ENCODE measurements around the gene VPS18. TPM values are rescaled to one million over a fixed set of nuclear protein-coding genes. Genes with fewer than 3 reads are reported as not detected.

VPS18 gene, protein sequence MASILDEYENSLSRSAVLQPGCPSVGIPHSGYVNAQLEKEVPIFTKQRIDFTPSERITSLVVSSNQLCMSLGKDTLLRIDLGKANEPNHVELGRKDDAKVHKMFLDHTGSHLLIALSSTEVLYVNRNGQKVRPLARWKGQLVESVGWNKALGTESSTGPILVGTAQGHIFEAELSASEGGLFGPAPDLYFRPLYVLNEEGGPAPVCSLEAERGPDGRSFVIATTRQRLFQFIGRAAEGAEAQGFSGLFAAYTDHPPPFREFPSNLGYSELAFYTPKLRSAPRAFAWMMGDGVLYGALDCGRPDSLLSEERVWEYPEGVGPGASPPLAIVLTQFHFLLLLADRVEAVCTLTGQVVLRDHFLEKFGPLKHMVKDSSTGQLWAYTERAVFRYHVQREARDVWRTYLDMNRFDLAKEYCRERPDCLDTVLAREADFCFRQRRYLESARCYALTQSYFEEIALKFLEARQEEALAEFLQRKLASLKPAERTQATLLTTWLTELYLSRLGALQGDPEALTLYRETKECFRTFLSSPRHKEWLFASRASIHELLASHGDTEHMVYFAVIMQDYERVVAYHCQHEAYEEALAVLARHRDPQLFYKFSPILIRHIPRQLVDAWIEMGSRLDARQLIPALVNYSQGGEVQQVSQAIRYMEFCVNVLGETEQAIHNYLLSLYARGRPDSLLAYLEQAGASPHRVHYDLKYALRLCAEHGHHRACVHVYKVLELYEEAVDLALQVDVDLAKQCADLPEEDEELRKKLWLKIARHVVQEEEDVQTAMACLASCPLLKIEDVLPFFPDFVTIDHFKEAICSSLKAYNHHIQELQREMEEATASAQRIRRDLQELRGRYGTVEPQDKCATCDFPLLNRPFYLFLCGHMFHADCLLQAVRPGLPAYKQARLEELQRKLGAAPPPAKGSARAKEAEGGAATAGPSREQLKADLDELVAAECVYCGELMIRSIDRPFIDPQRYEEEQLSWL
- total RNA-seq: 10 to 100 TPM; 10.7 to 12.1 TPM

DNA sequence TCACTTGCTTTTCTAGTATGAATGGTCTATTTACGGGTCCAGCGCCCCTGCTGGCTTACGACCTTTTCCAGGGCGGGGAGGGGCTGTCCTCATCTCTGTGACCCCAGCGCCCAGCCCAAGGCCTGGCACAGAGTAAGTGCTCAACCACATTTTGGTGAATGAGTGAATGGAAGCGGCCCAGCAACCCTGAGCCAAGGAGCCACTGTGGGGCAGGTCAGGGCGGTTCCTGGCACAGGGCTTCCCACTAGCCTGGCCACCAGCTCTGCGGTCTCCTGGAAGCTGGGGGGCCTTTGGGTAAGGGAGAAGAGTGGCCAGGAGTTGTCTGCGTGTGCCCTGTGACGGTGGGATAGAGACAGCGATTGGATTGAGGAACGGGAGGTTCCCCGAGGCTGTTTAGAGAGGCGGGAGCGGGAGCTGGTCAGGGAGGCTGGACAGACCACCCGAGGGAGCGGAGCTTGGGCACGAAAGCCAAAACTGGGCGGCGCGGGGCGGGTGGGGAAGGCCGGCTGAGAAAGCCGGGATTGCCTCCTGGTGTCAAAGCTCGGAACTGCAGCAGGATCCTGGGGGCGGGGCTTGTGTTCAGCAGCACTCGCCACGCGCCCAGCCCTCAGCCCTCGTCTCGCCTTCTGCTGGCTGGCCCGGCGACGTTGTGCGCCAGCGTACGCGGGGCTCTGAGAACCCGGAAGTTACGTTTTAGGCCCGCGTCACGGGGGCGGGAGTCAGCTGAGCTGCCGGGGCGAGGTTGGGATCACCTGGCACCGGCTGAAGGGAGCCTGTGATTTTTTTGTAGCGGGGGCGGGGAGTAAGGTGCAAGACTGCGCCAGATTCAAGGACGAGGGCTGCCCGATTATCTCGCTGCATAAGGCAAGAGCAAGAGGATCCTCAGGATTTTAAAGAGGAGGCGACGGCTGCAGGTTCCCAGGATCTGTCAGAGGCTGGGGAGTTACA is at the start of gene VPS18:
Gene VPS18, plus strand, starts transcription at position 718 of the 948 bp plus-strand sequence. CDS start 319 bp downstream, outside the sequence.
- Mint-ChIP-seq H3K27me3 (ENCODE audit: low read depth) (peaks cover 6% of the 10 kb centered on the region), H3K4me3 (peak within 1 kb of the TSS; percentile 96 to 98), H3K27ac (peak within 1 kb of the TSS; percentile 94), H3K9me3 (no peaks in the 10 kb centered on the region), H3K36me3 (ENCODE audit: insufficient read depth in 2 of 2) (peaks cover 5 to 10% of the 10 kb centered on the region in 2 donors), H3K4me1 (ENCODE audit: low read depth) (peaks cover 41% of the 10 kb centered on the region)
- DNase-seq (peak; percentile 98 to 100), ATAC-seq (replicated peaks in 1 of 2) (peak; percentile 98 to 99)

DNA sequence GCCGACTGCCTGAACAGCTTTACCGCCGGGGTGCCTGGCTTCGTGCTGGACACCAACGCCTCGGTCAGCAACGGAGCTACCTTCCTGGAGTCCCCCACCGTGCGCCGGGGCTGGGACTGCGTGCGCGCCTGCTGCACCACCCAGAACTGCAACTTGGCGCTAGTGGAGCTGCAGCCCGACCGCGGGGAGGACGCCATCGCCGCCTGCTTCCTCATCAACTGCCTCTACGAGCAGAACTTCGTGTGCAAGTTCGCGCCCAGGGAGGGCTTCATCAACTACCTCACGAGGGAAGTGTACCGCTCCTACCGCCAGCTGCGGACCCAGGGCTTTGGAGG is 49.6 kb upstream of the VPS18 start:
- peak; percentile 51 to 54 for ATAC-seq (replicated peaks in 1 of 2)
- DNase-seq: peak; percentile 60 to 64
- Mint-ChIP-seq H3K36me3 (ENCODE audit: insufficient read depth in 2 of 2) (peaks cover 2 to 3% of the 10 kb centered on the region in 2 donors), H3K27me3 (ENCODE audit: low read depth) (peaks cover 14% of the 10 kb centered on the region), H3K4me3 (peak overlapping the region; percentile 92 to 93), H3K4me1 (ENCODE audit: low read depth) (peaks cover 37% of the 10 kb centered on the region), H3K27ac (no peak overlapping the region), H3K9me3 (no peaks in the 10 kb centered on the region)

DNA sequence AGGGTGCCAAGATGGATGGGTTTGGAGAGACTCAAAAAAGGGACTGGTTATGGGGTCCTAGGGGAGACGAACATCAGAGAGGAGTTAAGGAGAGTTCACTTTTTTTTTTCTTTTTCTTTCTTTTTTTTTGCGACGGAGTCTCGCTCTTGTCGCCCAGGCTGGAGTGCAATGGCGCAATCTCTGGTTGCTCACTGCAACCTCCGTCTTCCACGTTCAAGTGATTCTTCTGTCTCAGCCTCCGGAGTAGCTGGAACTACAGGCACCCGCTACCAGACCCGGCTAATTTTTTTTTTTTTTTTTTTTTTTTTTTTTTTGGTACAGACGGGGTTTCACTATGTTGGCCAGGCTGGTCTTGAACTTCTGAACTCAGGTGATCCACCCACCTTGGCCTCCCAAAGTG is 49.2 kb upstream of the VPS18 start:
- Mint-ChIP-seq H3K9me3 (no peaks in the 10 kb centered on the region), H3K27me3 (ENCODE audit: low read depth) (peaks cover 14% of the 10 kb centered on the region), H3K27ac (no peak overlapping the region), H3K4me3 (peak overlapping the region; percentile 92 to 93), H3K4me1 (ENCODE audit: low read depth) (peaks cover 37% of the 10 kb centered on the region), H3K36me3 (ENCODE audit: insufficient read depth in 2 of 2) (peaks cover 2 to 3% of the 10 kb centered on the region in 2 donors)
- DNase-seq (no peak), ATAC-seq (replicated peaks in 1 of 2) (no peak)

DNA sequence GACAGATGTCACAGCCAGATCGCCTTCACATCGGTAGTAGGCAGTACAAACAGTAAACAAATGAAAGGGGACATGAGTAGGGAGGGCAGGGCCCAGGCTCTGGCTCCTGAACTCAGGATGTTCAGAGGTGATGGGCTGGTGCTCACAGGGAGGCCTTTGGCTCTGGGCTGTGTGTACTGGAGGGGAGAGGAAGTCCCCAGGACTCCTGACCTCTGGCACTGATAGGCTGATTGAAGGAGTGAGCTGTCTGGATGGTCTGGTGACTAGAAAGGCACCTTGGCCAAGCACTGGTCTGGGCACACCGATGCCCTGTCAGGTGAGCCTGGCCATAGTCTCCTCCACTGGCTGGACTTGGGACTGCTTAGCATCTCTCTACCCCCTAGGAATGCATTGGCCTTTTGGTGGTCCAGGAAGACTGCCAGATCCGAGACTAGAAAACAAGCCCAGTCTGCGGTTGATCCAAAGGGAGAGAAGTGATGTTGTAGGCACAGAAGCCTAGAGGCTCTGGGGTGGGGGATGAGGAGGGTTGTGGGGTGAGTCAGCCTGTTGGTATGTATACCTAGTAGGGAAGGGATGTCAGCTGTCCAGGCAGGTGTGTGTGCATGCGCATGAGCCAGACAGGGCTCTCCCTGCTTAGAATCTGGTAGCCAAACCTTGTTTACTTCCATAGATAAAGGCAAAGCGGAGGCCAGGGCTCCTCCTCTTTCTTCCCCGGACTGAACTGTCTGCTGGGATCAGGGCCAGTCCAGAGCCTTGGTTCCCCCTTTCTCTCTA is 48.6 kb upstream of the VPS18 start:
- Mint-ChIP-seq H3K4me1 (ENCODE audit: low read depth) (peaks cover 37% of the 10 kb centered on the region), H3K27ac (no peak overlapping the region), H3K27me3 (ENCODE audit: low read depth) (peaks cover 14% of the 10 kb centered on the region), H3K36me3 (ENCODE audit: insufficient read depth in 2 of 2) (peaks cover 2 to 3% of the 10 kb centered on the region in 2 donors), H3K9me3 (no peaks in the 10 kb centered on the region), H3K4me3 (peak overlapping the region; percentile 30 to 92)
- no peak for ATAC-seq (replicated peaks in 1 of 2)
- DNase-seq: no peak

DNA sequence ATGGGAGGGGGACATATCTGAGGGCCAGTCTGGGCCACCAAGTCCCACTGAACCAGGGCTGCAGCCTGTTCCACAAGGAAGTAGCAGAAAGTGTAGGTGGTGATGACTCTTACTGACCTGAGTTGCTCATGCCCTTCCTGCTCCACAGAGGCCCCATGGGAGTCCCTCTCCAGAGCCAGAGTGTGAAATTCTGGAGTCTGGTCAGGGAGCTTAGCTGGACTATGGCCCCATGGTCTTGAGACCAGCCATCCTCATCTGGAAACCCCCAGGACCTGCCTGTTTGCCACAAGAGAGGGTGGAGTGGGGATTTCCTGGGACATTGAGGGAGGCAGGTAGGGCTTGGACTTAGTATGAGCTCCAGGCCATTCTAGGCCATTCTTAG is 47.4 kb upstream of the VPS18 start:
- ATAC-seq (replicated peaks in 1 of 2): no peak
- peaks cover 14% of the 10 kb centered on the region for H3K27me3 Mint-ChIP-seq (ENCODE audit: low read depth)
- peak overlapping the region in 1 of 2 donors; percentile 17 for H3K4me3 Mint-ChIP-seq
- H3K27ac Mint-ChIP-seq: no peak overlapping the region
- H3K4me1 Mint-ChIP-seq (ENCODE audit: low read depth): peaks cover 37% of the 10 kb centered on the region
- DNase-seq: no peak
- no peaks in the 10 kb centered on the region for H3K9me3 Mint-ChIP-seq
- H3K36me3 Mint-ChIP-seq (ENCODE audit: insufficient read depth in 2 of 2): peaks cover 2 to 3% of the 10 kb centered on the region in 2 donors

DNA sequence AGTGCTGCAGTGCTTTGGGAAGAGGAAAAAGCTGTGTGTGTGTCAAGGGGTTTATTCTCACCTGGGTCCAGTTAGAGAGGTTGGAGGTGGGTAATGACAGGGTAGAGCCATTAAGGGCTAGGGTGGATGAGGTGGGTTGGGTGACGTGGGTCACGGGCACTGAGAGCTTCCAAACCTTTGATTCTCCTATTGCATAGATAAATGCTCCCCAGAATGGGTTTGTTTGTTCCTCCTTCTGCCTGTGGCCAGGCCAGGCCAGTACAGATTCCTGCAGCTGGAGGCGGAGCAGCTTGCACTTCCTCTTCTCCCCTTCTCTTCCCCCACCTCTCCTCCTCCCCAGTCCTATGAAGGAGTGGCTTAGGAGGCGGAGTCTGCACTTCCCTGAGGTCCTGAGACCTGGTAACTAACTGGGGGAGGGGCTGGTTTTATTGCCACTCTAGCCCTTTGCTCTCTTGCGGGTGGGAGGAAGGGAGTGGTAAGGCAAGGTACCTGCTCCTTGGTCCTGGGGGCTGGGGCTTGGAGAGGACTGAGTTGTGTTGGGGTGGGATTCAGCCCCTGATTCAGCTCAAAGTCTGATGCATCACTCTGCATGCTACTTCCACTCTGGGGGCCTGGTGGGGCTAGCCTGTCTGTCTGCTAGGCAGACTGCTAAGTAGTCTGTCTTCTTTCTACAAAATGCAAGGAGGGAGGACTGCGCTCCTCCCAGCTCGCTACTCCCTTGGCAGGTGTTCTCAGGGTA is 46.9 kb upstream of the VPS18 start:
- H3K27ac Mint-ChIP-seq: no peak overlapping the region
- H3K4me3 Mint-ChIP-seq: peak overlapping the region in 1 of 2 donors; percentile 17
- peaks cover 2 to 3% of the 10 kb centered on the region in 2 donors for H3K36me3 Mint-ChIP-seq (ENCODE audit: insufficient read depth in 2 of 2)

DNA sequence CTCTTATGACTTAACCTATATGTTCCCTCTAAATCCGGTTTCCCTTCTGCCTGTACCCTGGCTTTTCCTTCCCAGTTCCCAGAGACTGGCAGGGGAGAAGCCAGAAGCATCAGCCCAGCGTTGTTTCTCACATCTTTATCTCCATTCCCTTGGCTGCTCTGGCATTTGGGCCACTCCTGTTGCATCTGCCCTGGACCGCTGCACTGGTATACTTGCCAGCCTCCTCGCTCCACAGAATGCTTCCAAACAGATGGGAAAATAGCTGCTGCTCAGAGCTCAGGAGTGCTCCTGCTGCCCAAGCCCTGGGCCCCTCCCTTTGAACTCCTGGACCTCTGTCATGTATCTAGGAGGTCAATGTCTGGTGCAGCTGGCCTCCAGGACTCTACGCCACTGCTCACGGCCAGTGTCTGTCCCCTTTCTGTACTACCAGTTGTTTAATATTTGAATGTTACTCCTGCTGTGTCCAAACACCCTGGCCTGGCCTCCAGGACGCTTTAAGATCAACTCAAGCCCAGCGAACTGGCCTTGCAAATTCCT is 43.6 kb upstream of the VPS18 start:
- H3K9me3 Mint-ChIP-seq: no peaks in the 10 kb centered on the region
- H3K4me1 Mint-ChIP-seq (ENCODE audit: low read depth): peaks cover 21% of the 10 kb centered on the region
- no peak overlapping the region for H3K4me3 Mint-ChIP-seq
- no peak overlapping the region for H3K27ac Mint-ChIP-seq
- no peaks in the 10 kb centered on the region for H3K36me3 Mint-ChIP-seq (ENCODE audit: insufficient read depth in 2 of 2)
- DNase-seq (no peak), ATAC-seq (replicated peaks in 1 of 2) (no peak)
- H3K27me3 Mint-ChIP-seq (ENCODE audit: low read depth): no peaks in the 10 kb centered on the region

More for the DNA sequence above, 46.9 kb upstream of the VPS18 start:
- DNase-seq (no peak), ATAC-seq (replicated peaks in 1 of 2) (no peak)
- peaks cover 37% of the 10 kb centered on the region for H3K4me1 Mint-ChIP-seq (ENCODE audit: low read depth)
- peaks cover 14% of the 10 kb centered on the region for H3K27me3 Mint-ChIP-seq (ENCODE audit: low read depth)
- no peaks in the 10 kb centered on the region for H3K9me3 Mint-ChIP-seq

DNA sequence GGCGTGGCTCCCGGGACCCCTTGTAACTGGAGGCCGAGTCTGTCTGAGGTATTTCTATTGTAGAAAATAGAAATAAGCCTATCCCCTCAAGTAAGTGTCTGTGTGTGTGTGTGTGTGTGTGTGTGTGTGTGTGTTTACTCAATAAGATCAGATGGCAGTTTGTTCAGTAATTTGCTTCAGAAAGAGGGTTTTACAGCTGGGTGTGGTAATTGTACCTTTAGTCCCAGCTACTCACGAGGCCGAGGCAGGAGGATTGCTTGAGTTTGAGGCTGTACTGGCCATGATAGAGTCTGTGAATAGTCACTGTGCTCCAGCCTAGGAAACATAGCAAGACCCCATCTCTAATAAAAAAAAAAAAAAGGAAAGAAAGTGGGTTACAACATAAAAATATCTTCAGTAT is 41.7 kb upstream of the VPS18 start:
- Mint-ChIP-seq H3K36me3 (ENCODE audit: insufficient read depth in 2 of 2) (no peaks in the 10 kb centered on the region), H3K4me1 (ENCODE audit: low read depth) (peaks cover 9% of the 10 kb centered on the region), H3K27ac (no peak overlapping the region)

DNA sequence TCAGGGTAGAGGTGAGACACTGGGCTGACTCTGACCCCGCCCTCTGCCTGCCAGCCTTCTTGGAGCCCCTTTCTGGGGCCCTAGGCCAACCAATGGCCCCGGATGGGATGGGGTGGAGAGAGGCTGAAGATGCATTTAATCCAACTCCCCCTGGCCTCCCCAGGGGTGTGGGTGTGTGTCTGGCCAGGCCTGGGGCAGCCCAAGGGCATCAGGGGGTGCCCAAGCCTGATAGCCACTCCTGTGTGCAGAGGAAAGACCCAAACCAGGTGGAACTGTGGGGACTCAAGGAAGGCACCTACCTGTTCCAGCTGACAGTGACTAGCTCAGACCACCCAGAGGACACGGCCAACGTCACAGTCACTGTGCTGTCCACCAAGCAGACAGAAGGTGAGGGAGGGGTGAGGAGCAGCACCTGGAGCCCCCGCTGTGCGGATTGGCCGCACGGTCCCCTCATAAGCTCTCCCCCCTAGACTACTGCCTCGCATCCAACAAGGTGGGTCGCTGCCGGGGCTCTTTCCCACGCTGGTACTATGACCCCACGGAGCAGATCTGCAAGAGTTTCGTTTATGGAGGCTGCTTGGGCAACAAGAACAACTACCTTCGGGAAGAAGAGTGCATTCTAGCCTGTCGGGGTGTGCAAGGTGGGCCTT is 40.9 kb upstream of the VPS18 start:
- ATAC-seq (replicated peaks in 1 of 2) (no peak), DNase-seq (no peak)
- H3K4me1 Mint-ChIP-seq (ENCODE audit: low read depth): peaks cover 12% of the 10 kb centered on the region
- H3K27ac Mint-ChIP-seq: no peak overlapping the region
- H3K36me3 Mint-ChIP-seq (ENCODE audit: insufficient read depth in 2 of 2): no peaks in the 10 kb centered on the region
- H3K9me3 Mint-ChIP-seq: no peaks in the 10 kb centered on the region
- no peaks in the 10 kb centered on the region for H3K27me3 Mint-ChIP-seq (ENCODE audit: low read depth)
- no peak overlapping the region for H3K4me3 Mint-ChIP-seq

More for the DNA sequence above, 41.7 kb upstream of the VPS18 start:
- no peaks in the 10 kb centered on the region for H3K27me3 Mint-ChIP-seq (ENCODE audit: low read depth)
- H3K9me3 Mint-ChIP-seq: no peaks in the 10 kb centered on the region
- ATAC-seq (replicated peaks in 1 of 2) (no peak), DNase-seq (no peak)
- no peak overlapping the region for H3K4me3 Mint-ChIP-seq

DNA sequence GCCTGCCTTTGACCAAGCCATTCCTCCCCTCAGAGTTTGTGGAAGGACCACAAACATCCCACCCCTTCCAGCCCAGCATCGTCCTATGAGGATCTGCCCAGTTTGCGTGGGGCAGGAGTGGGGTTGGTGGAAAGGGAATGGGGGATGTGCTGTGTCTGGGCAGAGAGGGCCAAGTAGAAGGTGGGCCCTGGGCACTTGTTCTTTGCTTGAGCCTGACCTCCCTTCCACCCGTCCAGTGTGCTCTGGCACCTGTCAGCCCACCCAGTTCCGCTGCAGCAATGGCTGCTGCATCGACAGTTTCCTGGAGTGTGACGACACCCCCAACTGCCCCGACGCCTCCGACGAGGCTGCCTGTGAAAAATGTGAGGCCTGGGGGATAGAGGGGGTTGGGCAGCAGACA is 40.1 kb upstream of the VPS18 start:
- H3K9me3 Mint-ChIP-seq: no peaks in the 10 kb centered on the region
- DNase-seq (no peak), ATAC-seq (replicated peaks in 1 of 2) (no peak)
- peaks cover 17% of the 10 kb centered on the region for H3K4me1 Mint-ChIP-seq (ENCODE audit: low read depth)
- H3K4me3 Mint-ChIP-seq: no peak overlapping the region
- no peaks in the 10 kb centered on the region for H3K36me3 Mint-ChIP-seq (ENCODE audit: insufficient read depth in 2 of 2)
- no peaks in the 10 kb centered on the region for H3K27me3 Mint-ChIP-seq (ENCODE audit: low read depth)
- H3K27ac Mint-ChIP-seq: no peak overlapping the region

DNA sequence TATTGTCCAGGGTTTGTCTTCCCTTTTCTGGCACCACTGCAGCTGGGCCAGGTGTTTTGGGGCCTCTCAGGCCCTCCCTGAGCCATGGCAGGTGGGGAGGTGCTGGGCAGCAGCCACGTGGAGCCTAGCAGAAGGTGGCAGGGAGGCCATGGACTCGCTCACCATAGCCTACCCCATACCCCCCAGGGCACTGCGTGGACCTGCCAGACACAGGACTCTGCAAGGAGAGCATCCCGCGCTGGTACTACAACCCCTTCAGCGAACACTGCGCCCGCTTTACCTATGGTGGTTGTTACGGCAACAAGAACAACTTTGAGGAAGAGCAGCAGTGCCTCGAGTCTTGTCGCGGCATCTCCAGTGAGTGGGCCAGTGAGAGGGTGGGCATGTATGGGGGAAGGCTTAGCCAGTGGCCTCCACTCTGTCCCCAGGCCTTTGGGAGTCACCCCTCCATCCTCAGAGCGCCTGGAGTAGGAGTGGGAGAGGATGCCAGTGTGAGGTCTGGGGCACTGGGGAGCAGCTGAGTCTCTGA is 38.5 kb upstream of the VPS18 start:
- no peak for DNase-seq
- Mint-ChIP-seq H3K4me1 (ENCODE audit: low read depth) (peaks cover 23% of the 10 kb centered on the region), H3K27me3 (ENCODE audit: low read depth) (no peaks in the 10 kb centered on the region), H3K9me3 (no peaks in the 10 kb centered on the region), H3K36me3 (ENCODE audit: insufficient read depth in 2 of 2) (no peaks in the 10 kb centered on the region), H3K27ac (no peak overlapping the region), H3K4me3 (no peak overlapping the region)
- ATAC-seq (replicated peaks in 1 of 2): no peak
